ENCODE data around the gene DTWD2.
"Not testable (repeated sequence)": the region's sequence is repeated elsewhere in the genome, so short reads cannot be mapped to it uniquely, and the experiment has no call there.

Gene DTWD2

GRCh38 chr5:118919016-118919415 is 69.3 kb downstream of the DTWD2 start:
- Histone ChIP-seq H3K4me3 (ENCODE audit: low read depth, low read length) (no peak overlapping the region), H3K27ac (ENCODE audit: low read depth, low read length) (peak overlapping the region; percentile 46), H3K36me3 (ENCODE audit: control insufficient read depth, insufficient read depth, low read length) (no peaks in the 10 kb centered on the region), H3K9ac (ENCODE audit: low read depth, low read length) (no peak overlapping the region), H3K27me3 (ENCODE audit: control insufficient read depth, insufficient read depth, low read length) (no peaks in the 10 kb centered on the region), H3K9me3 (ENCODE audit: control insufficient read depth, insufficient read depth, low read length) (0 out of 2 replicates have a peak, but pooled peaks cover 3% of the 10 kb centered on the region), H3K4me1 (ENCODE audit: control insufficient read depth, insufficient read depth, low read length) (peaks cover 30% of the 10 kb centered on the region)

- H3K9ac ChIP-seq (ENCODE audit: low read depth, low read length): no peak overlapping the region
- H3K4me1 ChIP-seq (ENCODE audit: control insufficient read depth, insufficient read depth, low read length): peaks cover 26% of the 10 kb centered on the region
- 0 out of 2 replicates have a peak, but pooled peaks cover 3% of the 10 kb centered on the region for H3K9me3 ChIP-seq (ENCODE audit: control insufficient read depth, insufficient read depth, low read length)
- H3K27ac ChIP-seq (ENCODE audit: low read depth, low read length): no peak overlapping the region
- H3K4me3 ChIP-seq (ENCODE audit: low read depth, low read length): no peak overlapping the region
- no peaks in the 10 kb centered on the region for H3K27me3 ChIP-seq (ENCODE audit: control insufficient read depth, insufficient read depth, low read length)
- H3K36me3 ChIP-seq (ENCODE audit: control insufficient read depth, insufficient read depth, low read length): no peaks in the 10 kb centered on the region
Measured at GRCh38 chr5:118918232-118918631, 70.1 kb downstream of the DTWD2 start.

- H3K9ac ChIP-seq (ENCODE audit: low read depth, low read length); H3K27me3 ChIP-seq (ENCODE audit: control insufficient read depth, insufficient read depth, low read length); H3K36me3 ChIP-seq (ENCODE audit: control insufficient read depth, insufficient read depth, low read length); H3K4me3 ChIP-seq (ENCODE audit: low read depth, low read length); H3K27ac ChIP-seq (ENCODE audit: low read depth, low read length); H3K9me3 ChIP-seq (ENCODE audit: control insufficient read depth, insufficient read depth, low read length): not testable (repeated sequence)
- peaks cover 19% of the 10 kb centered on the region for H3K4me1 ChIP-seq (ENCODE audit: control insufficient read depth, insufficient read depth, low read length)
Measured at GRCh38 chr5:118907536-118907935, 80.8 kb downstream of the DTWD2 start.

GRCh38 chr5:118906947-118907346 is 81.4 kb downstream of the DTWD2 start:
- no peaks in the 10 kb centered on the region for H3K9me3 ChIP-seq (ENCODE audit: control insufficient read depth, insufficient read depth, low read length)
- no peaks in the 10 kb centered on the region for H3K27me3 ChIP-seq (ENCODE audit: control insufficient read depth, insufficient read depth, low read length)
- H3K4me3 ChIP-seq (ENCODE audit: low read depth, low read length): no peak overlapping the region
- H3K4me1 ChIP-seq (ENCODE audit: control insufficient read depth, insufficient read depth, low read length): peaks cover 19% of the 10 kb centered on the region
- H3K9ac ChIP-seq (ENCODE audit: low read depth, low read length): no peak overlapping the region
- H3K36me3 ChIP-seq (ENCODE audit: control insufficient read depth, insufficient read depth, low read length): no peaks in the 10 kb centered on the region
- no peak overlapping the region for H3K27ac ChIP-seq (ENCODE audit: low read depth, low read length)

DNA sequence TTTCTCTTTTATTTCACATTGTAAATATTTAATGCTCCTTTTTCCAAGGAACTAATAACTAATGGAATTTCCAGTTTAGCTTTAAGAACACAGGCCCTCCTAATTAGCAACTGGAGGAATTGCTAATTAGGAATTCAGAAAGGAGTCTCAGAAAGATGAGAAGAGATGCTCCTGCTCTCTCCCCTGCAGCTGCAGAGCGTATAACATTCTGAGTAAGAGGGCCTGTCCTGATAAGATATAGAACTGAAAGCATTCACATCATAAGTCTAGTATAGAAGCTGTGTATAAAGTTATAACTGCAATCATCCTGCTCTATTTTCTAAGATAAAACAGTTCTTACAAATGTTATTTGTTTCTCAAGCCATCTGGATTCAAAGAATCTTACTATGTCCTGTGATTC is 83.2 kb downstream of the DTWD2 start:
- H3K4me3 ChIP-seq (ENCODE audit: low read depth, low read length): no peak overlapping the region
- H3K27ac ChIP-seq (ENCODE audit: low read depth, low read length): no peak overlapping the region
- no peaks in the 10 kb centered on the region for H3K27me3 ChIP-seq (ENCODE audit: control insufficient read depth, insufficient read depth, low read length)
- no peak overlapping the region for H3K9ac ChIP-seq (ENCODE audit: low read depth, low read length)
- peaks cover 19% of the 10 kb centered on the region for H3K4me1 ChIP-seq (ENCODE audit: control insufficient read depth, insufficient read depth, low read length)
- H3K36me3 ChIP-seq (ENCODE audit: control insufficient read depth, insufficient read depth, low read length): no peaks in the 10 kb centered on the region
- H3K9me3 ChIP-seq (ENCODE audit: control insufficient read depth, insufficient read depth, low read length): no peaks in the 10 kb centered on the region

- no peaks in the 10 kb centered on the region for H3K36me3 ChIP-seq (ENCODE audit: control insufficient read depth, insufficient read depth, low read length)
- H3K4me3 ChIP-seq (ENCODE audit: low read depth, low read length): no peak overlapping the region
- H3K27ac ChIP-seq (ENCODE audit: low read depth, low read length): no peak overlapping the region
- H3K9ac ChIP-seq (ENCODE audit: low read depth, low read length): no peak overlapping the region
- H3K4me1 ChIP-seq (ENCODE audit: control insufficient read depth, insufficient read depth, low read length): peaks cover 19% of the 10 kb centered on the region
- H3K27me3 ChIP-seq (ENCODE audit: control insufficient read depth, insufficient read depth, low read length): no peaks in the 10 kb centered on the region
- no peaks in the 10 kb centered on the region for H3K9me3 ChIP-seq (ENCODE audit: control insufficient read depth, insufficient read depth, low read length)
Measured at GRCh38 chr5:118902656-118903438, 85.5 kb downstream of the DTWD2 start.

DNA sequence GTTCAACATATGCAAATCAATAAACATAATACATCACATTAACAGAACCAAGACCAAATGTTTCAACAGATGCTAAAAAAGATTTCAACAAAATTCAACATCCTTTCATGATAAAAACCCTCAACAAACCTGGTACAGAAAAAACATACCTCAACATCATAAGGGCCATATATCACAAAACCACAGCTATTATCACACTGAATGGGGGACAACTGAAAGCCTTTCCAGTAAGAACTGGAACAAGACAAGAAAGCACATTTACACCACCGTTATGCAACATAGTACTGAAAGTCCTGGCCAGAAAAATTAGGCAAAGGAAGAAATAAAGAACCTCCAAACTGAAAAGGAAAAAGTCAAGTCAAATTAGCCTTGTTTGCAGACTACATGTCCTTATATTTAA is 93.6 kb downstream of the DTWD2 start:
- H3K4me3 ChIP-seq (ENCODE audit: low read depth, low read length): no peak overlapping the region
- no peak overlapping the region for H3K9ac ChIP-seq (ENCODE audit: low read depth, low read length)
- peaks cover 7% of the 10 kb centered on the region for H3K4me1 ChIP-seq (ENCODE audit: control insufficient read depth, insufficient read depth, low read length)
- no peaks in the 10 kb centered on the region for H3K9me3 ChIP-seq (ENCODE audit: control insufficient read depth, insufficient read depth, low read length)
- no peak overlapping the region for H3K27ac ChIP-seq (ENCODE audit: low read depth, low read length)
- no peaks in the 10 kb centered on the region for H3K27me3 ChIP-seq (ENCODE audit: control insufficient read depth, insufficient read depth, low read length)
- no peaks in the 10 kb centered on the region for H3K36me3 ChIP-seq (ENCODE audit: control insufficient read depth, insufficient read depth, low read length)

- Histone ChIP-seq H3K4me3 (ENCODE audit: low read depth, low read length) (no peak overlapping the region), H3K36me3 (ENCODE audit: control insufficient read depth, insufficient read depth, low read length) (no peaks in the 10 kb centered on the region), H3K4me1 (ENCODE audit: control insufficient read depth, insufficient read depth, low read length) (peaks cover 7% of the 10 kb centered on the region), H3K27ac (ENCODE audit: low read depth, low read length) (no peak overlapping the region), H3K9ac (ENCODE audit: low read depth, low read length) (no peak overlapping the region), H3K27me3 (ENCODE audit: control insufficient read depth, insufficient read depth, low read length) (no peaks in the 10 kb centered on the region), H3K9me3 (ENCODE audit: control insufficient read depth, insufficient read depth, low read length) (no peaks in the 10 kb centered on the region)
Measured at GRCh38 chr5:118891252-118891651, 97.1 kb downstream of the DTWD2 start.

DNA sequence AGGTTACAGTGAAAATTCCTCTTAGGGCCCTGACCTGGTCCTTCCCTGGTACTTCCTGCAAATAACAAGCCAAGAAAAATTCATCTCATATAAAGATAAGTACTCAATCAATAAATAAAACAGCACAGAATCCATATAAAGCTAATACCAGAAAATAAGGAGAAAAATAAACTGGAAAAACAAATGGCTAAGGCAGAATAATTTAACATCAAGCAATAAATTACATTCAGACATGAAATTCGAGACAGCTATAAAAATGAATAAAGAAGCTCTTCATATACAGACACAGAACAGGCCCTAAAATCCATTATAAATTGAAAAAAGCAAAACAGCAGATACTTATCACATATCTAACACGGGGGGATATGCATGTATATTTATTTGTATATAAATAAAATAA is 99.2 kb downstream of the DTWD2 start:
- no peaks in the 10 kb centered on the region for H3K9me3 ChIP-seq (ENCODE audit: control insufficient read depth, insufficient read depth, low read length)
- no peak overlapping the region for H3K27ac ChIP-seq (ENCODE audit: low read depth, low read length)
- H3K36me3 ChIP-seq (ENCODE audit: control insufficient read depth, insufficient read depth, low read length): no peaks in the 10 kb centered on the region
- no peaks in the 10 kb centered on the region for H3K27me3 ChIP-seq (ENCODE audit: control insufficient read depth, insufficient read depth, low read length)
- H3K9ac ChIP-seq (ENCODE audit: low read depth, low read length): no peak overlapping the region
- no peak overlapping the region for H3K4me3 ChIP-seq (ENCODE audit: low read depth, low read length)
- H3K4me1 ChIP-seq (ENCODE audit: control insufficient read depth, insufficient read depth, low read length): peaks cover 7% of the 10 kb centered on the region

DNA sequence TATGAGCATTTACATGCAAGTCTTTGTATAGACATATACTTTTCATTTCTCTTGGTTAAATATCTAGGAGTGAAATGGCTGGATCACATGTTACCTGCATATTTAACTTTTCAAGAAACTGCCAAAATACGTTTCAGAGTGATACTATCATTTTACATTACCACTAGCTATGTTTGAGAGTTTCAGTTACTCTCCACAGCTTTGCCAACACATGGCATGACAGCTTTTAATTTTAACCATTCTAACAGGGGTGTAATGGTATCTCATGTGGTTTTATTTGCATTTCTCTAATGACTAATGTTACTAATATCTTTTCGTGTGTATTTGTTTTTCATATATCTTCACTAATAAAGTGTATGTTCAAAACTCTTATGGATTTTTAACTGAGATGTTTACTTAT is 99.8 kb downstream of the DTWD2 start:
- no peaks in the 10 kb centered on the region for H3K36me3 ChIP-seq (ENCODE audit: control insufficient read depth, insufficient read depth, low read length)
- H3K4me1 ChIP-seq (ENCODE audit: control insufficient read depth, insufficient read depth, low read length): peaks cover 7% of the 10 kb centered on the region
- no peak overlapping the region for H3K9ac ChIP-seq (ENCODE audit: low read depth, low read length)
- H3K9me3 ChIP-seq (ENCODE audit: control insufficient read depth, insufficient read depth, low read length): no peaks in the 10 kb centered on the region
- no peak overlapping the region for H3K27ac ChIP-seq (ENCODE audit: low read depth, low read length)
- no peak overlapping the region for H3K4me3 ChIP-seq (ENCODE audit: low read depth, low read length)
- no peaks in the 10 kb centered on the region for H3K27me3 ChIP-seq (ENCODE audit: control insufficient read depth, insufficient read depth, low read length)

- no peak overlapping the region for H3K4me3 ChIP-seq (ENCODE audit: low read depth, low read length)
- peaks cover 17% of the 10 kb centered on the region for H3K4me1 ChIP-seq (ENCODE audit: control insufficient read depth, insufficient read depth, low read length)
- H3K9ac ChIP-seq (ENCODE audit: low read depth, low read length): no peak overlapping the region
- no peaks in the 10 kb centered on the region for H3K9me3 ChIP-seq (ENCODE audit: control insufficient read depth, insufficient read depth, low read length)
- H3K27ac ChIP-seq (ENCODE audit: low read depth, low read length): peak overlapping the region; percentile 25
- H3K27me3 ChIP-seq (ENCODE audit: control insufficient read depth, insufficient read depth, low read length): no peaks in the 10 kb centered on the region
- H3K36me3 ChIP-seq (ENCODE audit: control insufficient read depth, insufficient read depth, low read length): no peaks in the 10 kb centered on the region
Measured at GRCh38 chr5:118883362-118883761, 105.0 kb downstream of the DTWD2 start.

Data from HUES48 (cell line).